Uterus (tissue), 4 donors: ENCODE measurements around the gene CAMTA1. TPM values are rescaled to one million over a fixed set of nuclear protein-coding genes. Genes with fewer than 3 reads are reported as not detected.

Experiments
- DNase-seq, 2 donors: peaks; one replicate each; pipeline ENCODE4 v3.0.0-alpha.2; 2019 to 2020
- H3K27ac ChIP-seq, 2 donors: fragments of 200-600 bp; sonication (generic); 1 replicate in 1 of 2; 2 replicates in 1 of 2; pipeline ENCODE4 v1.5.1; 2016 to 2018
- H3K27me3 ChIP-seq, 2 donors: fragments of 200-600 bp; sonication (generic); one replicate each; pipeline ENCODE4 v1.5.1; 2018 to 2019; ENCODE audit warnings: control low read depth in 1 of 2
- H3K36me3 ChIP-seq, 2 donors: fragments of 200-600 bp; sonication (generic); one replicate each; pipeline ENCODE4 v1.5.1; 2019; ENCODE audit warnings: control low read depth in 1 of 2
- H3K4me1 ChIP-seq, 2 donors: fragments of 200-600 bp; sonication (generic); one replicate each; pipeline ENCODE4 v1.5.1; 2018 to 2019; ENCODE audit warnings: control low read depth in 1 of 2
- H3K4me3 ChIP-seq, 2 donors: fragments of 200-600 bp; sonication (generic); 1 replicate in 1 of 2; 2 replicates in 1 of 2; pipeline ENCODE4 v1.5.1; 2018 to 2019; ENCODE audit warnings: mild to moderate bottlenecking in 1 of 2
- H3K9me3 ChIP-seq, 2 donors: fragments of 200-600 bp; sonication (generic); one replicate each; pipeline ENCODE4 v1.5.1; 2019; ENCODE audit warnings: control low read depth in 1 of 2
- POLR2A ChIP-seq, 2 donors: fragments of 450-650 bp; IDR thresholded peaks; one replicate each; pipeline ENCODE4 v1.6.1; 2016; ENCODE audit warnings: antibody characterized with exemption in 2 of 2, mild to moderate bottlenecking in 1 of 2, moderate library complexity in 1 of 2
- intact Hi-C: fragments of 100-400 bp; cut with DNase I; formaldehyde crosslinking; loops from one replicate; pipeline ENCODE4 v1.15.1; 2023; ENCODE audit warnings: low total_unique reads
- total RNA-seq, 4 donors: library from RNA; depleted of rRNA in 3 of 4; stranded (reverse); fragments of >200 nt in 3 of 4; gene quantifications; one replicate each; pipeline versions ENCODE4 v1.1.0 to v1.2.4, GENCODE V29; 2014 to 2023
- TF ChIP-seq, protein P1 (sequence below), 4 experiments: fragments of 200-600 bp in 2 of 4; fragments of 450-650 bp in 2 of 4; sonication (generic) in 2 of 4; IDR thresholded peaks; one replicate each; pipeline ENCODE4 v1.5.1; 2016 to 2019; ENCODE audit warnings: antibody characterized with exemption in 4 of 4, mild to moderate bottlenecking in 2 of 4, moderate library complexity in 1 of 4
- donor health status: DM: yes; HTN: yes; CAD: no.

CAMTA1 gene
- total RNA-seq, 4 donors from 2014 or later: 29.7 to 427 (median 64.8) TPM

DNA sequence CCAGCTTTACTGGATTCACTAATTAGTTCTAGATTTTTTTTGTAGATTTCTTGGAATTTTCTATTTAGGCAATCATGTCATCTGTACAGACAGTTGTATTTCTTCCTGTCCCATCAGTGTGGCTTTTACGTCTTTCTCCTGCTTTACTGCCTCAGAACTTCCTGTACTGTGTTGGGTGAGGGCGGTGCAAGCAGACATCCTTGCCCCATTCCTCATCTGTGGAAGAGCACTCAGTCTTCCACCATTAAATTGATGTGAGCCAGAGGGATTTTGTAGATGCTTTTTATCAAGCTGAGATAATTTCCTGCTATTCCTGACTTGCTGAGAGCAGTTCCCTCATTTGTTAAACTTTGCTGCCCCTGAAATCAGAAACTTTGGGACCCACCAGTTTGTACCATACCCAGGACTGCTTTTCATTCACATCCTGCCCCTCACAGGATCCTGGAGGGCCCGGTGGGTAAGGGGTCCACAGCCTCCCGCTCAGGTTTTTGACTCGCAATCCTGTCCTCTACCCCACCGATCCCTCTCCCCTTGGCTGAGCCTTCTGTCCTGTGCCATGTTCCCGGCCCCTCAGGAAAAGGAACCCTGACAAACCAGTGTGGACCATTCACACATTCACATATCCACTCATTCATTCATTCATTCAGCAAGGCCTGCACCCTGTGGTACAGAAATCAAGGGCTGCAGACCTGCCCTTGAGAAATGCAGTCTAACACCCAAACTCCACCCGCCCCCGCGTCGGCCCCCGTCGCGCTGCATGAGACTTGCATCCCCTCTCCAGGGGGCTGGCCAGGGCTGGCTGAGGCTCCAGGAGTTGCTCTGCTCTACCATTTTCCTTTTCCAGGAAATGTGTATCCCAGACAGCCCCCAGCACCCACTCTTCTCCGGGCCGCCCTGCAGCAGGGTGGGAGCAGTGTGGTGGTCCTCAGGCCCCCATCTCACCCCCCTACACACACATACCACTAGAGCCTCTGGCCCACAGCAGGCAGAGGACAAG, 739.4 kb downstream of the CAMTA1 start:
- H3K36me3 ChIP-seq: no peaks in the 10 kb centered on the region
- no peaks in the 10 kb centered on the region for H3K4me1 ChIP-seq
- intact Hi-C loops: no loop called here
- no peaks in the 10 kb centered on the region for H3K9me3 ChIP-seq
- H3K27ac ChIP-seq: no peak overlapping the region
- no peak overlapping the region for H3K4me3 ChIP-seq
- H3K27me3 ChIP-seq: no peaks in the 10 kb centered on the region
- TF ChIP-seq, protein P1, sequence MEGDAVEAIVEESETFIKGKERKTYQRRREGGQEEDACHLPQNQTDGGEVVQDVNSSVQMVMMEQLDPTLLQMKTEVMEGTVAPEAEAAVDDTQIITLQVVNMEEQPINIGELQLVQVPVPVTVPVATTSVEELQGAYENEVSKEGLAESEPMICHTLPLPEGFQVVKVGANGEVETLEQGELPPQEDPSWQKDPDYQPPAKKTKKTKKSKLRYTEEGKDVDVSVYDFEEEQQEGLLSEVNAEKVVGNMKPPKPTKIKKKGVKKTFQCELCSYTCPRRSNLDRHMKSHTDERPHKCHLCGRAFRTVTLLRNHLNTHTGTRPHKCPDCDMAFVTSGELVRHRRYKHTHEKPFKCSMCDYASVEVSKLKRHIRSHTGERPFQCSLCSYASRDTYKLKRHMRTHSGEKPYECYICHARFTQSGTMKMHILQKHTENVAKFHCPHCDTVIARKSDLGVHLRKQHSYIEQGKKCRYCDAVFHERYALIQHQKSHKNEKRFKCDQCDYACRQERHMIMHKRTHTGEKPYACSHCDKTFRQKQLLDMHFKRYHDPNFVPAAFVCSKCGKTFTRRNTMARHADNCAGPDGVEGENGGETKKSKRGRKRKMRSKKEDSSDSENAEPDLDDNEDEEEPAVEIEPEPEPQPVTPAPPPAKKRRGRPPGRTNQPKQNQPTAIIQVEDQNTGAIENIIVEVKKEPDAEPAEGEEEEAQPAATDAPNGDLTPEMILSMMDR (IDR thresholded peaks at IDR 0.05): no peak
- TF ChIP-seq POLR2A (IDR thresholded peaks at IDR 0.05): no peak
- DNase-seq: no peak

- H3K4me1 ChIP-seq: no peaks in the 10 kb centered on the region
- H3K4me3 ChIP-seq: no peak overlapping the region
- DNase-seq: no peak
- H3K27me3 ChIP-seq: no peaks in the 10 kb centered on the region
- TF ChIP-seq, protein P1 (IDR thresholded peaks at IDR 0.05): no peak
- H3K27ac ChIP-seq: no peak overlapping the region
- no peaks in the 10 kb centered on the region for H3K36me3 ChIP-seq
- H3K9me3 ChIP-seq: no peaks in the 10 kb centered on the region
- intact Hi-C loops: no loop called here
Observed at GRCh38 chr1:7525338-7526063, 740.2 kb downstream of the CAMTA1 start.

DNA sequence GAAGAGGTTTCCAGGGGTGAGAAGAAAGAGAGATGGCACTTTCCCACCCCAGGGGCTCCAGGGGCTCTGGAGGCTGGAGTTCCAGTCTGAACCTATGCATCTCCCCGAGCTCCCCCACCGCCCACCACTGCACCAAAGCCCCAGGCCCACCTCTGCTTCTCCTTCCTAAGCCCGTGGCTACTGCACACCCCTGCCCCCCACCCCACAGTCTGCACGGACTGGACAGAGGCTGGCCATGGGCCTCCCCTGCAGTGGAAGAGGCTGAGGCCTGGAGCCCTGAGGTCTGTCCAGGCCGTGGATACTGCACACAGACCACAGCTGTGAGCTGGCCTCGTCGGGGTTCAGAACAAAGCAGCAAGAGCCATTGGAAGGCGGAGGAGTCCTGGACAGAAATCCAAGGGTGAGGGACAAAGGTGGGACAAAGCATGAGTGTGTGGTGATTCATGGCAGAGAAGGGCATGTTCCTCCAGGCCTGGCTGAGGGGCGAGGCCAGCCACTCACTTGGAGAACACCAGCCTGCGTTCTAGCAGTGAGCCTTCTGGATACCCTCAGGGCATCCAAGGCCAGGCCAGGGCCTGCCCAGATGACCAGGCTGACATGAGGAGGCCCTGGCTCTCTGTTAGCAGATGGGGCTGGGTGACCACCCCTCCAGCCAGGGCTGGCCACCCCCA, 741.1 kb downstream of the CAMTA1 start:
- H3K9me3 ChIP-seq: no peaks in the 10 kb centered on the region
- no peaks in the 10 kb centered on the region for H3K36me3 ChIP-seq
- H3K27ac ChIP-seq: no peak overlapping the region
- no peak for DNase-seq
- intact Hi-C loops: no loop called here
- H3K4me3 ChIP-seq: no peak overlapping the region
- no peaks in the 10 kb centered on the region for H3K4me1 ChIP-seq
- no peak for TF ChIP-seq POLR2A (IDR thresholded peaks at IDR 0.05)
- TF ChIP-seq, protein P1 (IDR thresholded peaks at IDR 0.05): no peak
- H3K27me3 ChIP-seq: no peaks in the 10 kb centered on the region

DNA sequence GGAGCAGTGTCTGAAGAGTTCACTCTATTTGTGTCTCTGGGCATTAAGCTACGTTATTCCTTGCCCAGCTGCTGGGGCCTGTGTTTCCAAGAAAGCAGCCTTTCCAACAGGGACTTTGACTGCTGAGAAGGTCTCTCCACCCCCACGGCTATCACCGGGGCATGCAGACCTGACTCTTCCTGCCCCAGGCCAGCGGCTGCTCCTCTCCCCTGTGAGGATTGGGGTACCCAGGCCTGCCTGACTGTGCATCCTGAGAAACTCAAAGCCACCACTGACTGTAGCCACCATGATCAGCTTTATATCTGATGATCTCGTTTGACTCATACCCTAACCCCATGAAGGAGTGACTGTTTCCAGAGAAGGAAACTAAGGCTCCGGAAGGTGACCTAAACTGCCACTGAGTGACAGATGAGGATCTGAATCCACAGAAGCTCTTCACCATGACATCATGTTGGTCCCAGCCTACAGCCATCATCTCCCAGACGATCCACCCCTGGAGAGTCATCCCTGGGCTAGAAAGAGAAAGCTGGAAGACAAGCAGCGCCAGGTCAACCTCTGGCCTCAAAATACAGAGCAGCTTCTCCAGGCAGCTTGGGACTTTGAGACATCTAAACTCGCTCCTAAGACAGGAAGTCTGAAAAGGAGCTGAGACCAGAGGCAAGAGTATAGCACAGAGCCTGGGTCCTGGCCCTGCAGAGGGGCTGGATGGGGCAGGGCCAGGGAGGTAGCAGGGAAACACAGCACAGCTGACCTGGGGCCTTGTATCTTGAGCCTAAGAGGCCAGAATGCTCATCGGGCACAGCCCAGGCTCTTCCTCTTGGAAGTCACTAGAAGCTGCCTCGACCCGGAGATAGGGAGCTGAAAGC, 741.8 kb downstream of the CAMTA1 start:
- no peak overlapping the region for H3K27ac ChIP-seq
- intact Hi-C loops: no loop called here
- no peaks in the 10 kb centered on the region for H3K36me3 ChIP-seq
- no peak overlapping the region for H3K4me3 ChIP-seq
- no peak for TF ChIP-seq POLR2A (IDR thresholded peaks at IDR 0.05)
- TF ChIP-seq, protein P1 (IDR thresholded peaks at IDR 0.05): no peak
- H3K4me1 ChIP-seq: no peaks in the 10 kb centered on the region
- no peaks in the 10 kb centered on the region for H3K9me3 ChIP-seq
- H3K27me3 ChIP-seq: no peaks in the 10 kb centered on the region
- no peak for DNase-seq
